CD14-positive monocyte (primary cell): ENCODE measurements around the gene ZNF473. TPM values are rescaled to one million over a fixed set of nuclear protein-coding genes. Genes with fewer than 3 reads are reported as not detected.

Experiments
- DNase-seq, 3 donors: peaks; one replicate each; pipeline ENCODE4 v3.0.0-alpha.2; 2011 to 2022
- H2AFZ ChIP-seq: 2 replicates; pipeline ENCODE4 v1.6.0; 2012; ENCODE audit warnings: mild to moderate bottlenecking, low read depth, low read length, inconsistent platforms; ENCODE audit not compliant: insufficient read depth, poor library complexity, severe bottlenecking
- H3K27ac ChIP-seq, 2 donors: 1 replicate in 1 of 2; 2 replicates in 1 of 2; pipeline ENCODE4 v1.5.1; 2012 to 2013; ENCODE audit warnings: low read length in 2 of 2, control low read depth in 1 of 2, inconsistent platforms in 1 of 2, low read depth in 1 of 2, mild to moderate bottlenecking in 1 of 2
- H3K27me3 ChIP-seq, 2 donors: one replicate each; pipeline versions ENCODE4 v1.6.0 to v1.6.1; 2011 to 2013; ENCODE audit warnings: low read length in 2 of 2; ENCODE audit not compliant: control insufficient read depth in 2 of 2, insufficient read depth in 2 of 2
- H3K36me3 ChIP-seq, 2 donors: replicated peaks in 1 of 2; 1 replicate in 1 of 2; 2 replicates in 1 of 2; pipeline versions ENCODE4 v1.5.1 to v1.6.1; 2012 to 2013; ENCODE audit warnings: low read length in 2 of 2, control low read depth in 1 of 2, inconsistent platforms in 1 of 2, mild to moderate bottlenecking in 1 of 2; ENCODE audit not compliant: insufficient read depth in 2 of 2, control insufficient read depth in 1 of 2
- H3K4me1 ChIP-seq, 2 donors: 1 replicate in 1 of 2; 2 replicates in 1 of 2; pipeline versions ENCODE4 v1.5.1 to v1.6.1; 2012 to 2013; ENCODE audit warnings: low read length in 2 of 2, control low read depth in 1 of 2, inconsistent platforms in 1 of 2, mild to moderate bottlenecking in 1 of 2, moderate library complexity in 1 of 2; ENCODE audit not compliant: insufficient read depth in 2 of 2, control insufficient read depth in 1 of 2
- H3K4me2 ChIP-seq: replicated peaks from 2 replicates; pipeline ENCODE3; 2012; ENCODE audit warnings: low read length, moderate library complexity, mild to moderate bottlenecking; ENCODE audit not compliant: poor library complexity, severe bottlenecking; ENCODE audit errors: extremely low read depth
- H3K4me3 ChIP-seq, 3 experiments: fragments of 200-600 bp in 1 of 3; sonication (generic) in 1 of 3; replicated peaks in 1 of 3; 1 replicate in 2 of 3; 2 replicates in 1 of 3; pipeline ENCODE4 v1.5.1; 2011 to 2013; ENCODE audit warnings: low read length in 3 of 3, mild to moderate bottlenecking in 3 of 3, control low read depth in 2 of 3, low read depth in 2 of 3, inconsistent platforms in 1 of 3, moderate library complexity in 1 of 3
- H3K79me2 ChIP-seq: 2 replicates; pipeline ENCODE4 v1.6.0; 2012; ENCODE audit warnings: mild to moderate bottlenecking, control low read depth, inconsistent platforms, low read length, moderate library complexity; ENCODE audit not compliant: insufficient read depth
- H3K9ac ChIP-seq: 2 replicates; pipeline ENCODE4 v1.6.0; 2017; ENCODE audit warnings: low read length, mild to moderate bottlenecking; ENCODE audit not compliant: insufficient read depth, poor library complexity, severe bottlenecking
- H3K9me3 ChIP-seq, 2 donors: replicated peaks in 1 of 2; 1 replicate in 1 of 2; 2 replicates in 1 of 2; pipeline versions ENCODE4 v1.5.1 to v1.6.1; 2012 to 2013; ENCODE audit warnings: low read length in 2 of 2, control low read depth in 1 of 2; ENCODE audit not compliant: control insufficient read depth in 1 of 2, insufficient read depth in 1 of 2
- H4K20me1 ChIP-seq: 2 replicates; pipeline ENCODE4 v1.6.0; 2012; ENCODE audit warnings: mild to moderate bottlenecking, low read length, control low read depth, moderate library complexity; ENCODE audit not compliant: insufficient read depth
- H3K27ac Mint-ChIP-seq, 7 donors: one replicate each; pipeline ENCODE4 v1.8.0; 2020; ENCODE audit warnings: mild to moderate bottlenecking in 7 of 7, mixed read lengths in 7 of 7, moderate library complexity in 6 of 7, inconsistent platforms in 2 of 7
- H3K27me3 Mint-ChIP-seq, 3 donors: one replicate each; pipeline ENCODE4 v1.8.0; 2021 to 2022; ENCODE audit warnings: low read depth in 3 of 3, mild to moderate bottlenecking in 3 of 3, mixed read lengths in 3 of 3, moderate library complexity in 3 of 3, inconsistent platforms in 1 of 3
- H3K36me3 Mint-ChIP-seq, 2 donors: one replicate each; pipeline ENCODE4 v1.8.0; 2020; ENCODE audit warnings: mixed read lengths in 2 of 2, inconsistent platforms in 1 of 2, mild to moderate bottlenecking in 1 of 2
- H3K4me1 Mint-ChIP-seq: one replicate; pipeline ENCODE4 v1.8.0; 2020; ENCODE audit warnings: mild to moderate bottlenecking, mixed read lengths
- H3K4me3 Mint-ChIP-seq, 2 donors: one replicate each; pipeline ENCODE4 v1.8.0; 2020; ENCODE audit warnings: mild to moderate bottlenecking in 2 of 2, mixed read lengths in 2 of 2, moderate library complexity in 1 of 2
- H3K9me3 Mint-ChIP-seq, 7 donors: one replicate each; pipeline ENCODE4 v1.8.0; 2020 to 2022; ENCODE audit warnings: mixed read lengths in 7 of 7, mild to moderate bottlenecking in 6 of 7, moderate library complexity in 6 of 7, inconsistent platforms in 2 of 7
- WGBS: methylation state at CpG from one replicate; pipeline ENCODE4 v1.1.5; 2013; ENCODE audit warnings: missing lambda C conversion rate; ENCODE audit not compliant: insufficient coverage; 5-methylcytosine and 5-hydroxymethylcytosine counted together
- intact Hi-C, 2 donors: fragments of 100-400 bp; cut with micrococcal nuclease; formaldehyde crosslinking; loops; one replicate each; pipeline versions ENCODE4 v1.15.0 to v1.15.1; 2023
- polyA plus RNA-seq, 3 donors: library from polyadenylated mRNA; depleted of rRNA in 1 of 3; unstranded in 2 of 3; stranded (reverse) in 1 of 3; fragments of 300-500 nt in 2 of 3; fragments of >200 nt in 1 of 3; fragmentation: Illumina TruSeq in 2 of 3; gene quantifications; 1 replicate in 2 of 3; 2 replicates in 1 of 3; pipeline ENCODE4 v1.2.3, GENCODE V29; 2012 to 2021
- TF ChIP-seq, protein P1 (sequence below): fragments of 200-600 bp; IDR thresholded peaks from one replicate; pipeline ENCODE4 v1.8.0; 2022; ENCODE audit warnings: antibody characterized with exemption, mild to moderate bottlenecking

Gene ZNF473
- polyA plus RNA-seq, 3 donors = 0.73 to 2.3 (median 1.6) TPM

DNA sequence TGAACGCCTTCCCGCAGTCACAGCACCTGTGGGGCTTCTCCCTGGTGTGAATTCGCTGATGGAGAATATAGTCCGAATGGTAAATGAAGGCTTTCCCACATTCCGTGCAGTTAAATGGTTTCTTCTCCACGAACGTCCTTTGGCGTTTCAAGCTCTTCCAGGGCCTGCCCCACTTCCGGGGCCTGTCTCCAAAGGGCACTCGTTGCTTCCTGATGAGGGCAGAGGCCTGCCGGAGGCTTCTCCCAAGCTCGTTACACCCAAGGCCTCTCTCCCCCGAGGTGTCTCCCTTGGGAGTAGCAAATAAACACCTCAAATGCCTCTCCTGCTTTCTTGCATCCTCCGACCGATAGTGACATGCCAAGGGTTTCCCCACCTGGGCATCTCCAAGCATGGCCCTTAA, 34.3 kb downstream of the ZNF473 start:
- Mint-ChIP-seq H3K9me3 (peaks cover 23 to 39% (median 38%) of the 10 kb centered on the region in 7 donors), H3K4me3 (no peak overlapping the region), H3K36me3 (no peaks in the 10 kb centered on the region), H3K4me1 (no peaks in the 10 kb centered on the region), H3K27me3 (peaks cover 0 to 7% (median 3%) of the 10 kb centered on the region in 3 donors), H3K27ac (peak overlapping the region in 1 of 7 donors; percentile 35)
- WGBS = 88% methylated on average over 15 of the region's 15 CpGs
- no peak overlapping the region for H2AFZ ChIP-seq
- H3K9ac ChIP-seq = no peak overlapping the region
- no peaks in the 10 kb centered on the region for H3K79me2 ChIP-seq
- H3K27me3 ChIP-seq = no peaks in the 10 kb centered on the region
- peaks cover 27 to 34% of the 10 kb centered on the region in 2 donors for H3K9me3 ChIP-seq
- H3K4me1 ChIP-seq = no peaks in the 10 kb centered on the region
- TF ChIP-seq, protein P1, sequence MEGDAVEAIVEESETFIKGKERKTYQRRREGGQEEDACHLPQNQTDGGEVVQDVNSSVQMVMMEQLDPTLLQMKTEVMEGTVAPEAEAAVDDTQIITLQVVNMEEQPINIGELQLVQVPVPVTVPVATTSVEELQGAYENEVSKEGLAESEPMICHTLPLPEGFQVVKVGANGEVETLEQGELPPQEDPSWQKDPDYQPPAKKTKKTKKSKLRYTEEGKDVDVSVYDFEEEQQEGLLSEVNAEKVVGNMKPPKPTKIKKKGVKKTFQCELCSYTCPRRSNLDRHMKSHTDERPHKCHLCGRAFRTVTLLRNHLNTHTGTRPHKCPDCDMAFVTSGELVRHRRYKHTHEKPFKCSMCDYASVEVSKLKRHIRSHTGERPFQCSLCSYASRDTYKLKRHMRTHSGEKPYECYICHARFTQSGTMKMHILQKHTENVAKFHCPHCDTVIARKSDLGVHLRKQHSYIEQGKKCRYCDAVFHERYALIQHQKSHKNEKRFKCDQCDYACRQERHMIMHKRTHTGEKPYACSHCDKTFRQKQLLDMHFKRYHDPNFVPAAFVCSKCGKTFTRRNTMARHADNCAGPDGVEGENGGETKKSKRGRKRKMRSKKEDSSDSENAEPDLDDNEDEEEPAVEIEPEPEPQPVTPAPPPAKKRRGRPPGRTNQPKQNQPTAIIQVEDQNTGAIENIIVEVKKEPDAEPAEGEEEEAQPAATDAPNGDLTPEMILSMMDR = no peak
- no peaks in the 10 kb centered on the region for H4K20me1 ChIP-seq
- no peak overlapping the region for H3K4me2 ChIP-seq
- no peak overlapping the region for H3K27ac ChIP-seq
- no peak for DNase-seq
- intact Hi-C loops = no loop called here
- H3K4me3 ChIP-seq = no peak overlapping the region
- no peaks in the 10 kb centered on the region for H3K36me3 ChIP-seq

DNA sequence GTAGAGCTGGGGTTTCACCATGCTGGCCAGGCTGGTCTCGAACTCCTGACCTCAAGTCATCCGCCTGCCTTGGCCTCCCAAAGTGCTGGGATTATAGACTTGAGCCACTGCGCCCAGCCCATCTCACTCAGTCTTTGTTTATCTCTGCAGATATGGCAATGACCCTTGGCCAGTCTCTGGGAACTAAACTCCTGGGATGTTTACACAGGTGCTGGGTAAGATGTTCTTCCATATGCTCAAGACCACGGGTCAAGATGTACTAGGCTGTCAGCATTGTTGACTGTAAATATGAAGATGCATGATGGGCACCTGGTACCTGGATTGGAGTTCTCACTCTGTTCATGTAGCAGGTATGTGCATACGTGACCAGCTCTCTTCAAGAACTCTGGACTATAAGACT, 35.8 kb downstream of the ZNF473 start:
- no peak overlapping the region for H3K9ac ChIP-seq
- Mint-ChIP-seq H3K4me3 (no peak overlapping the region), H3K36me3 (no peaks in the 10 kb centered on the region), H3K9me3 (peaks cover 23 to 39% (median 38%) of the 10 kb centered on the region in 7 donors), H3K4me1 (no peaks in the 10 kb centered on the region), H3K27ac (no peak overlapping the region), H3K27me3 (peaks cover 2 to 9% (median 4%) of the 10 kb centered on the region in 3 donors)
- TF ChIP-seq, protein P1 = no peak
- no peak for DNase-seq
- H3K4me2 ChIP-seq = no peak overlapping the region
- no peak overlapping the region for H2AFZ ChIP-seq
- intact Hi-C loops = no loop called here
- H3K27me3 ChIP-seq = no peaks in the 10 kb centered on the region
- WGBS = 91% methylated on average over 3 of the region's 5 CpGs
- no peak overlapping the region for H3K27ac ChIP-seq
- no peaks in the 10 kb centered on the region for H3K4me1 ChIP-seq
- H4K20me1 ChIP-seq = no peaks in the 10 kb centered on the region
- H3K4me3 ChIP-seq = no peak overlapping the region
- no peaks in the 10 kb centered on the region for H3K79me2 ChIP-seq
- H3K36me3 ChIP-seq = no peaks in the 10 kb centered on the region
- peaks cover 27 to 34% of the 10 kb centered on the region in 2 donors for H3K9me3 ChIP-seq
